ENCODE measurements around the gene PDIA3.
"Not testable (repeated sequence)": the region's sequence is repeated elsewhere in the genome, so short reads cannot be mapped to it uniquely, and the experiment has no call there.

The PDIA3 gene

GRCh38 chr15:43777267-43777914 lies 31.2 kb downstream of the PDIA3 start:
- no peak for DNase-seq

GRCh38 chr15:43779016-43779415 lies 32.8 kb downstream of the PDIA3 start:
- no peak for DNase-seq

GRCh38 chr15:43789409-43789808 lies 43.2 kb downstream of the PDIA3 start:
- DNase-seq, result no peak

GRCh38 chr15:43791993-43792760 lies 45.9 kb downstream of the PDIA3 start, which contains the start of gene SERF2:
Gene SERF2 (plus strand): TSS chr15:43792320. CDS start chr15:43792377, 57 bp downstream.
- DNase-seq, result peak; percentile 89

- no peak for DNase-seq
Observed at GRCh38 chr15:43792761-43793476, 46.7 kb downstream of the PDIA3 start.

- DNase-seq, result no peak
Observed at GRCh38 chr15:43793647-43794046, 47.4 kb downstream of the PDIA3 start.

- no peak for DNase-seq
Observed at GRCh38 chr15:43794269-43795037, 48.2 kb downstream of the PDIA3 start.

GRCh38 chr15:43795197-43795596 lies 49.0 kb downstream of the PDIA3 start:
- no peak for DNase-seq

GRCh38 chr15:43795997-43796396 lies 49.8 kb downstream of the PDIA3 start:
- no peak for DNase-seq

GRCh38 chr15:43796566-43796965 lies 50.3 kb downstream of the PDIA3 start:
- DNase-seq, result no peak

GRCh38 chr15:43799209-43799944 lies 53.1 kb downstream of the PDIA3 start:
- DNase-seq, result no peak

GRCh38 chr15:43799945-43800285 lies 53.7 kb downstream of the PDIA3 start, which contains the start of gene SERINC4:
Gene SERINC4 (minus strand): TSS chr15:43800220. CDS start chr15:43799986, 234 bp downstream.
- no peak for DNase-seq

- peak; percentile 44 for DNase-seq
Observed at GRCh38 chr15:43800286-43801141, 54.3 kb downstream of the PDIA3 start, which contains the start of gene HYPK. Gene HYPK (plus strand): TSS chr15:43800599. CDS start chr15:43800623, 24 bp downstream.

- not testable (repeated sequence) for DNase-seq
Observed at GRCh38 chr15:43802676-43803075, 56.4 kb downstream of the PDIA3 start.

- DNase-seq, result no peak
Observed at GRCh38 chr15:43808435-43808950, 62.3 kb downstream of the PDIA3 start.

- no peak for DNase-seq
Observed at GRCh38 chr15:43808960-43809678, 62.9 kb downstream of the PDIA3 start.

GRCh38 chr15:43815064-43815463 lies 68.8 kb downstream of the PDIA3 start:
- DNase-seq, result not testable (repeated sequence)

- no peak for DNase-seq
Observed at GRCh38 chr15:43821505-43821904, 75.3 kb downstream of the PDIA3 start.
